ENCODE results near the gene FBXL17. TPM values are rescaled to one million over a fixed set of nuclear protein-coding genes. Genes with fewer than 3 reads are reported as not detected.

The FBXL17 gene
- total and polyA plus RNA-seq, 9 of the 15 experiments (the other 6 are each of a cell fraction or from before 2014, with no cell fraction given) = 0.32 to 5.4 (median 1.8) TPM

GRCh38 chr5:107929080-107929479, 452.8 kb downstream of the FBXL17 start (continued):
- no peak for TF ChIP-seq ZNF280B (CRISPR knock-in tag; IDR thresholded peaks at IDR 0.05)
- TF ChIP-seq RBM25 (IDR thresholded peaks at IDR 0.05; ENCODE audit: low read depth, low read length, severe bottlenecking) = no peak
- TF ChIP-seq ZNF253 (CRISPR knock-in tag; conservative IDR thresholded peaks at IDR 0.05) = no peak
- TF ChIP-seq RFX5 (IDR thresholded peaks at IDR 0.05; ENCODE audit: low read depth, low read length) = no peak
- TF ChIP-seq ZBTB49 (CRISPR knock-in tag; IDR thresholded peaks at IDR 0.05; ENCODE audit: borderline replicate concordance) = no peak
- no peak for TF ChIP-seq ADNP (tag; IDR thresholded peaks at IDR 0.05)
- no peak for TF ChIP-seq MXD1 (CRISPR knock-in tag; IDR thresholded peaks at IDR 0.05; ENCODE audit: borderline replicate concordance, poor library complexity, severe bottlenecking)
- no peak for TF ChIP-seq MBD1 (CRISPR knock-in tag; IDR thresholded peaks at IDR 0.05)
- TF ChIP-seq KLF10 (CRISPR knock-in tag; IDR thresholded peaks at IDR 0.05) = no peak

Data from K562 (cell line).